NCI-H146 (cell line): ENCODE results near the gene ZACN.
"Not testable (repeated sequence)": the region's sequence is repeated elsewhere in the genome, so short reads cannot be mapped to it uniquely, and the experiment has no call there.

Experiments
- DNase-seq: peaks from one replicate; lab custom pipeline; 2025; lab: John Stamatoyannopoulos, UW

Gene ZACN

GRCh38 chr17:76078860-76079534 is at the start of gene ZACN:
Gene ZACN, plus strand, starts transcription at chr17:76079182. Its CDS starts 83 bp downstream, at chr17:76079265.
- peak; percentile 61 for DNase-seq

- peak; percentile 83 for DNase-seq
Observed at GRCh38 chr17:76032073-76032779, 46.8 kb upstream of the ZACN start.

DNA sequence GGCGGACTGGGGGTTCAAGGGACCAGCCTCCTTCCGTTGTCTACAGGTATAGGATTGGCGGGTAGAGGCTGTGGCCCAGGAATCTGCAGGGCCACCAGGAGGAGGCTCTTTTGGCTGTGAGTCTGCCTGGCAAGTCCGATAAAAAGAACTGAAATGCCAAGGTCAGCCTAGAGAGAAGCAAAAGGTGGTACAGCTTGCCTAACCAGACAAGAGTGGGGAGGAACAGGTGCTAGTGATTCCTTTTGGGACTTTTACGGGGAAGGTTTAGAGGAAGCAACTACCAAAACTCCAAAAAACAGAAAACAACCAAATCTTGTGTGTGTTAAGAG is 46.2 kb upstream of the ZACN start:
- DNase-seq = no peak

DNA sequence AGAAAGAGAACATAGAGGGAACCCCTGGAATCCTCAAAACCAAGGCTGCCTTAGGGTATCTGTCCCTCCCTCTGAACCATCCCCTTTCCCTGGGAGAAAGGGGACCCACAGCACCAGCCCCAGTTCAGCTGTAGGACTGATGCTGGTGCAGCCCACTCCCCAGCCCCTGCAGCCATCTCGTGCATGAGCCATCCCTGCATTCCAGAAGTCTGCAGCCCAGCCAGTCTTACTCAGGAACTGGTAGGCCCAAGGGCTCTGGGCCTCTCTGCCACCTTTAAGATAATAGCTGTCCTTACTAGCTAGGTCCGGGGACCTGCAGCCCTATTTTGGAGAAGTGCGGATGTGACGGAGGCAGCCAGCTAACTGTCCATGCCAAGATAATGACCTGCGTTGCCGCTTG is 45.8 kb upstream of the ZACN start:
- DNase-seq = no peak

GRCh38 chr17:76034428-76035350 is 44.3 kb upstream of the ZACN start:
- no peak for DNase-seq

DNA sequence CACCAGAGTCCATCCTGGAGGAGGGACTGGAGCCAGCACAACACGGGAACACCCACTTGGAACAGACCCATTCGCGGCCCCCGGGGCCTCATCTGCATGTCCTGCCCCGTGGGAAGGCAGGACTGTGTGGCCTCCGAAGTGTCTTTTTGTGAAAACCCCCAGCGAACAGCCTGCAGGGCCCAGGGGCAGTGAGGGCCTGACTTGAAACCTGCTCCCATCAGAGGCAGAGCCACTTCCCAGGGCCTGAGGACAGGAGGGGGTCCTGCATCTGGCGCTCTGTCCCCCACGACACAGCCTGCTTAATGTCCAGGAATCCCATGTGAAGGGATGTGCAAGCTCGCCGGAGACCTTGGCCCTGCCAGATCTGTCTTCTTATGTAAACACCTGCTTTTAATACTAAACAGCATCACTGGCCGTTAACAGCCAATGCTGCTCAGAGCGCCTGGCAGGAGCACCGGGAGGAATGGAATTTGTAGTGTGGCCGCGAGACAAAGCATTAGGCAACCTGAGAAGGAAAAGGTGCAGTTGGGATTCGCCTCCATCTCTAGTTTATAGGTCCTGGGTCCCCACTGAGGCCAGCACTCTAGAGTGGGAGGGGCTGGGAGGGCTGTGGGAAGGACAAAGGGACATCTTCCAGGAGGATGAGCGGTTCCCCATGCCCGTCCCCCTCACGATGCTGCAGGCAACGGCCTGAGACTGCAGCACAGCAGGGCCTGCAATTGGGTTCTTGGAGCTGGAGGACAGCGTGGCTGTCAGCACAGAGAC is 42.3 kb upstream of the ZACN start:
- no peak for DNase-seq

GRCh38 chr17:76038050-76038449 is 40.9 kb upstream of the ZACN start:
- DNase-seq = no peak

DNA sequence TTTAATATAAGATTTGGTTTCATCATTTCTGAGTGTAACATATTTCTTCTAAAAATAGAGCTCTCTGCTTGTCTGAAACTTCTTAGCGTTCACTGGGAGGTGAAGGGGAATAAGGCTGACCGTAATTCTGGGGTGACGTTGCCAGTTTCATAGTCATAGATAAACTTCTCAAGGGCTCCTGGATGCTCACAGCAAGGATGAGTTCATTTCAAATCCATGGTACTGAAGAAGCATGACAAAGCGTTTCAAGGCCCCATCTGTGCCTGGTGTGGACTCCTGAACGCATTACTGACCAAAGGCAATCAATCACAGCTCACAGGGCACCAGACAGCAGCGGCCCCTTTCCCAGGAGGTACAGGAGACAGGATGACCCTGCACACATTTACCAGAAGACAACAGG is 39.9 kb upstream of the ZACN start:
- DNase-seq = no peak

DNA sequence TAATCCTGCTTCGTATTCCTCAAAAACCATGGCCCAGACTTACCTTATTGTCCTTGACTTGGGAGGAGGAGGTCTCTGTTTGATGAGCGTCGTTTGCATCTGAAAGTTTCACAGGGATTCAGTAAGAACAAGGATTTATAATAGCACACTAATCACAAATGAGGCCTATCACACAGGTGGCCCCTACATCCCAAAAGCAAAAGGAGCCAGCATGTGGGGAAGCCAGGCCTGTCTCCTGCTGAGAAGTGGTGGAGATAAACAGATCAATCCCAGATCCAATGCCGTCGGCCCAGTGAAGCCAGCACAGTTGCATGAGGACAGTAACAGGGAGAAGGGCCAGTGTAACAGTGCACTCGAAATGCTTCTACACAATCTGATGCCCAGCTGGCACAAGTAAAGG is 38.6 kb upstream of the ZACN start:
- no peak for DNase-seq

- not testable (repeated sequence) for DNase-seq
Observed at GRCh38 chr17:76042868-76043267, 36.1 kb upstream of the ZACN start.

DNA sequence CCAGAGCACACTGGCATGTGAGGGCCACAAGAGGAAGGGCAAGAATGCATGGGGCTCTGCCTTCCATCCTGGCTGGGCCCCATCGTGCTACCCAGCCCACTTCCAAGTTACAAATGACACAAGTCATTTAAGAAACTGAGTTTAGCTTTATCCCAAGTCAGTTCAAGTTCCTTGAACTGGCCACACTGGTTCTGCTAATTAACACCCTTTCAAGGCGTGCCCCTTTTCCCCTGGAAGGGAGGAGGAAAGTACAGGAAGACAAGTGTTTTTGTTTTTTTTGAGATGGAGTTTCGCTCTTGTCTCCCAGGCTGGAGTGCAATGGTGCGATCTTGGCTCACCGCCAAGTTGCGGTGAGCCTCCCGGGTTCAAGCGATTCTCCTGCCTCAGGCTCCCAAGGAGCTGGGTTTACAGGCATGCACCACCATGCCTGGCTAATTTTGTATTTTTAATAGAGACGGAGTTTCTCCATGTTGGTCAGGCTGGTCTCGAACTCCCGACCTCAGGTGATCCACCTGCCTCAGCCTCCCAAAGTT is 34.4 kb upstream of the ZACN start:
- not testable (repeated sequence) for DNase-seq

DNA sequence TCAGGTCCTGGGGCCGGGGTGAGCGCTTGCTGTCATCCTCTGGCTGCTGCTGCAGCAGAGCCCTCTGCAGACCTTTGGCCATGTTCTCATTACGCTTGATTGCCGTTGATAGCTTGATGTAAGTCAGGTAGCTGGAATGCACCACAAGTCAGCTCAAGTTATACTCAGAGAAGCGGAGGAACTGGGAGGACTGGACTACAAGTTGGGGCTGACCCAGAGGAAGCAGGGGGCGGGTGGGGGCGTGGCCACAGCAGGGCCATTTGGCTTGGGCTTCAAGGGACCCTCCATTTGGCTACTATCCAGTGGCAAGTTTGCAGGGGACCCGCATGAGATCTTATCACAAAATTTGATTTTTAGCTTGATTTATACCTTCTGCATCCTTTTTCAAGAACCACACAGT is 32.9 kb upstream of the ZACN start:
- no peak for DNase-seq

DNA sequence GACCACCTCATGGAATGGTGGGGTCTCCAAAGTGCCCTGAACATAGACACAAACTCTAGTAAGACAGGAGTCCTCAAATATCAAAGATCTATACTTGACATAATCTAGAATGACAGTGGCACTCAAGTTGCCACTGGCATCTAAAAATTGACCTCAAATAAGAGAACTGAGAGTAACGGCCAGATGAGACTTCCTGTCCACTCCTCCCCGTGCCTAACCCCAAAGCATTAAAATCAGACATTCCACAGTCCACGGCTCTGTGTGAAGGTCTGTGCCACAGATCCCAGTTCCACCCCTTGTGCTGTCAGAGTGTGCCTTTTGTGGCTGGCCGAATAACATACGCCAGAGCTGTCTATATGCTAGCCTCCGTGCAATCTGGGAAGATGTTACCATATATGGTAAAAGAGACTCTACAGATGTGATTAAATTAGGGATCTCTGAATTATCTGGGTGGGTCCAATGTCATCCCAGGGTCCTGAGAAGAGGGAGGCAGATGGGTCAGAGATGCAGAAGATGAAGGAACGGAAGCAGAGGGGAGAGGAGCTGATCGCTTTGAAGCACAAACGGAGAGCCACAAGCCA is 30.9 kb upstream of the ZACN start:
- DNase-seq = no peak

GRCh38 chr17:76048711-76049110 is 30.3 kb upstream of the ZACN start:
- DNase-seq = no peak

GRCh38 chr17:76049239-76049638 is 29.7 kb upstream of the ZACN start:
- no peak for DNase-seq

- DNase-seq = no peak
Observed at GRCh38 chr17:76049836-76050537, 29.0 kb upstream of the ZACN start.

GRCh38 chr17:76050538-76051467 is 28.2 kb upstream of the ZACN start:
- DNase-seq = no peak

DNA sequence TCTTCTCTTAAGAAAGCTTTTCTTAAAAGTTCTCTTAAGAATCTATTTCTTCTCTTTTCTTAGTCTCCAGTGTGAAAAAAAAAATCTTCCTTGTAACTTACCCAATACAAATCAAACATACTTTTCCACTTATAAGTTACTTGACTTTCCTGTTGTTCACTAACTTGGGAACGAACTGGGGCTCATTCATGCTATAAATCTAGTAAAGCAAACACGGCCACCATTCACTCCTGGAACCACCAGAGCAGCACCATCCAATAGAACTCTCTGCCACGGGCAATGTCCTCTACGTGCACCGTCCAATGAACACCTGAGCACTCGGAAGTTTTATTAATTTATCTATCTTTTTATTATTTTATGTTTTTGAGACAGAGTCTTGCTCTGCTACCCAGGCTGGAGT is 27.4 kb upstream of the ZACN start:
- DNase-seq = no peak

- DNase-seq = no peak
Observed at GRCh38 chr17:76053246-76054111, 25.5 kb upstream of the ZACN start.
